Ascending aorta (tissue), 2 donors: ENCODE data around the gene CCNH. TPM values are rescaled to one million over a fixed set of nuclear protein-coding genes. Genes with fewer than 3 reads are reported as not detected.

Experiments
- DNase-seq, 2 donors: peaks; one replicate each; pipeline ENCODE4 v3.0.0-alpha.2; 2019; ENCODE audit warnings: low spot score in 2 of 2
- H3K27ac ChIP-seq, 2 donors: fragments of 200-600 bp; sonication (generic); one replicate each; pipeline ENCODE4 v1.5.1; 2016 to 2017; ENCODE audit warnings: mild to moderate bottlenecking in 1 of 2
- H3K27me3 ChIP-seq: fragments of 200-600 bp; sonication (generic); one replicate; pipeline ENCODE4 v1.5.1; 2017
- H3K36me3 ChIP-seq, 2 donors: fragments of 200-600 bp; sonication (generic); one replicate each; pipeline ENCODE4 v1.5.1; 2016
- H3K4me1 ChIP-seq, 2 donors: fragments of 200-600 bp; sonication (generic); one replicate each; pipeline ENCODE4 v1.5.1; 2016 to 2017; ENCODE audit warnings: mild to moderate bottlenecking in 1 of 2
- H3K4me3 ChIP-seq, 2 donors: fragments of 200-600 bp; sonication (generic); one replicate each; pipeline ENCODE4 v1.5.1; 2016 to 2017; ENCODE audit warnings: mild to moderate bottlenecking in 1 of 2
- H3K9me3 ChIP-seq, 2 donors: fragments of 200-600 bp; sonication (generic); one replicate each; pipeline ENCODE4 v1.5.1; 2016
- intact Hi-C: fragments of 100-400 bp; cut with DNase I; formaldehyde crosslinking; loops from one replicate; pipeline ENCODE4 v1.15.1; 2023
- total RNA-seq: library from RNA; depleted of rRNA; stranded (reverse); fragments of >200 nt; gene quantifications from one replicate; pipeline ENCODE4 v1.1.0, GENCODE V29; 2016
- TF ChIP-seq, protein P1 (sequence below), 3 experiments: fragments of 200-600 bp in 2 of 3; fragments of 450-650 bp in 1 of 3; sonication (generic) in 2 of 3; IDR thresholded peaks; one replicate each; pipeline ENCODE4 v1.5.1; 2016 to 2019; ENCODE audit warnings: antibody characterized with exemption in 3 of 3, mild to moderate bottlenecking in 1 of 3, moderate library complexity in 1 of 3

The CCNH gene
- total RNA-seq, 1 donor from 2014 or later: 65.7 TPM

DNA sequence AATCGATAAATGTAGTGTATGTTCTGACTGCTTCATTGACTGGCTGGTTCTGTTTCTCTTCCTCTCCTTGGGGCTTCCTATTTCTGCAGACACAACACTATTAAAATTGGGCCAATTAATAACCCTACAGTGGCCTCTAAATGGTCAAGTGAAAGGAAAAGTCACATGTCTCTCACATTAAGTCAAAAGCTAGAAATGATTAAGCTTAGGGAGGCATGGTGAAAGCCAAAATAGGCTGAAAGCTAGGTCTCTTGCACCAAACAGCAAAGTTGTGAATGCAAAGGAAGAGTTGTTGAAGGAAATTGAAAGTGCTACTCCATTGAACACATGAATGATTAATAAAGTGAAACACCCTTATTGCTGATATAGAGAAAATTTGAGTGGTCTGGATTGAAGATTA, 58.2 kb downstream of the CCNH start:
- Histone ChIP-seq H3K27ac (no peak overlapping the region), H3K4me1 (no peaks in the 10 kb centered on the region), H3K9me3 (no peaks in the 10 kb centered on the region), H3K27me3 (no peaks in the 10 kb centered on the region), H3K36me3 (peaks cover 23 to 26% of the 10 kb centered on the region in 2 donors), H3K4me3 (no peak overlapping the region)
- intact Hi-C loops: no loop called here
- DNase-seq: no peak
- TF ChIP-seq, protein P1, sequence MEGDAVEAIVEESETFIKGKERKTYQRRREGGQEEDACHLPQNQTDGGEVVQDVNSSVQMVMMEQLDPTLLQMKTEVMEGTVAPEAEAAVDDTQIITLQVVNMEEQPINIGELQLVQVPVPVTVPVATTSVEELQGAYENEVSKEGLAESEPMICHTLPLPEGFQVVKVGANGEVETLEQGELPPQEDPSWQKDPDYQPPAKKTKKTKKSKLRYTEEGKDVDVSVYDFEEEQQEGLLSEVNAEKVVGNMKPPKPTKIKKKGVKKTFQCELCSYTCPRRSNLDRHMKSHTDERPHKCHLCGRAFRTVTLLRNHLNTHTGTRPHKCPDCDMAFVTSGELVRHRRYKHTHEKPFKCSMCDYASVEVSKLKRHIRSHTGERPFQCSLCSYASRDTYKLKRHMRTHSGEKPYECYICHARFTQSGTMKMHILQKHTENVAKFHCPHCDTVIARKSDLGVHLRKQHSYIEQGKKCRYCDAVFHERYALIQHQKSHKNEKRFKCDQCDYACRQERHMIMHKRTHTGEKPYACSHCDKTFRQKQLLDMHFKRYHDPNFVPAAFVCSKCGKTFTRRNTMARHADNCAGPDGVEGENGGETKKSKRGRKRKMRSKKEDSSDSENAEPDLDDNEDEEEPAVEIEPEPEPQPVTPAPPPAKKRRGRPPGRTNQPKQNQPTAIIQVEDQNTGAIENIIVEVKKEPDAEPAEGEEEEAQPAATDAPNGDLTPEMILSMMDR (IDR thresholded peaks at IDR 0.05): no peak

DNA sequence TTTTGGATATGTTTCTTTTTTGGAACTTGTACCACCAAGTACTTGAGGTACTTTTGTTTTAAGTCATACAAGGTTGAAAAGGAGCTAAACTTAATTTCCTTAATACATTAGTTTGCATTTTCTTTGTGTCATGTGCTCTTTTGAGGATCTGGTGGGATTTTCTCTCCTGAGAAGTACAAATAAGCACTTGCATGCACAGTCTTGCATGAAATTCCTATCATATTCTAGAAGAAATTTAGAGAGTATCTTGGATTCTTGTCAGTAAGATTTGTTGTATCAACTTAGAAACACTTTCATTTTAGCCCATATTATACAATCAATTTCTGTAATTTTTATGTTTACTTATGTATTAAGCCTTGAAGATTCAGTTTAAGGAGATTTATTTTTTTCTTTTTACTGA, 64.9 kb downstream of the CCNH start:
- DNase-seq: no peak
- TF ChIP-seq, protein P1 (IDR thresholded peaks at IDR 0.05): no peak
- Histone ChIP-seq H3K36me3 (peaks cover 12 to 15% of the 10 kb centered on the region in 2 donors), H3K4me3 (no peak overlapping the region), H3K27ac (no peak overlapping the region), H3K9me3 (no peaks in the 10 kb centered on the region), H3K27me3 (no peaks in the 10 kb centered on the region), H3K4me1 (peaks cover 0 to 3% of the 10 kb centered on the region in 2 donors)
- intact Hi-C loops: no loop called here

DNA sequence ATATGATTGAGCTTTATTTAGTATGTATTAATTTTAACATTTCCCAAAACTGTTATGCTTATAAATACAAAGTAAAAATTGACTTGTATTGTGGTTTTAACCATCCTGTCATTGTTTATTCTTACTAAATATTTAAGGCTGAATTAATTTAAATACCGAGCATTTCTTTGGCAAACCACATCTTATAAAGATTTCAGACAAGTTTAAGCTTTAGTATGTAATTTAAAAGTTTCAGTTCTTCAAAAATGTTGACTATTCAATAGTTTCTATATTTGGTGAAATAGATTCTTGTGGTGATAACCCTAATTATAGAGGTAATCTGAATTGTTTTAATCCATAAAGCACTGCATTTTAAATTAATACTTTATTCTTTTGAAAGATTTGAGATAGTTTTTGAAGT, 65.5 kb downstream of the CCNH start:
- H3K36me3 ChIP-seq: peaks cover 12 to 18% of the 10 kb centered on the region in 2 donors
- no peaks in the 10 kb centered on the region for H3K9me3 ChIP-seq
- no peak for DNase-seq
- intact Hi-C loops: no loop called here
- H3K4me3 ChIP-seq: no peak overlapping the region
- H3K4me1 ChIP-seq: peaks cover 0 to 3% of the 10 kb centered on the region in 2 donors
- H3K27ac ChIP-seq: no peak overlapping the region
- TF ChIP-seq, protein P1 (IDR thresholded peaks at IDR 0.05): no peak
- no peaks in the 10 kb centered on the region for H3K27me3 ChIP-seq

Other genes starting within 250 kb of the CCNH start
- gene RASA1, start 145.0 kb downstream of the CCNH start, total RNA-seq: 30.5 TPM